ENCODE data around the gene POLN.
A peak's percentile ranks its signal among the peaks of the same experiment; 100 is the strongest.

Gene POLN

DNA sequence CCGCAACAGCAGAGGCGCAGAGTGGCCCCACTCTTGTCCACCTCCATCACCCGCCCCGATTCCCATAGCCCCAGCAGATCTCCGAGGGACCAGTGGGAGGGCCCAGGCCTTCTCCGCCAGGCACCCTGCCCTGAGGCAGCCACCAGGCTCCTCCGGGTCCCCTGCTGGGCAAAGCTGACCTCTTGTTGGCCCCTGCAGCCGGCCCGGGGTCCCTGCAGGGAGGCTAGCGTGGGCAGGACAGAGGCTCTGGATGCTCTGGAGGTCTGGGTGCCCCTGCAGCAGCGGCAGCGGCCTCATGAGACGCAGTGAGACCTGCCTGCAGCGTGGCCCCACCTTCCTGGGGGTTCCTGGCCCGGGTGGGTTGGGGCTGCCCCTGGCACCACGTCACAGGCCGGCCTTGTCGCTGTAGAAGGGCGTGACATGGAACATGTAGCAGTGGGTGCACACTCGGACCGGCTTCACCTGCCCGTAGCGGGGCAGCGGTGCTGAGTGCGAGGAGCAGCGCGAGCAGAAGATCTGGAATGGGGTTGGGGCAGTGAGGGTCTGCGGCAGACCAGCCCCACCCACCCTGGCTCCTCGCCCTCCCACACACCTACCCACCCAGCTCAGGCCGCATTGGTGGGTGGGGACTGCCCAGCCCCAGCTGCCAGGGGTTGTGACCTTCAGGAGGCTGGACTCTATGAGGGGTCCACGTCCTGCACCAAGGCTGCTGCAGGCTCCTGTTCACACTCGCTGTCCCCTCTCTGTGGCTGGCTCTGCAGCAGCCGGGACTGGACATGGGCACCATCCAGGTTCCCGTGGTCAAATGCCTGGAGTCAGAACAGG is 28.6 kb upstream of the POLN start:
- no peak overlapping the region for H3K27ac Mint-ChIP-seq

DNA sequence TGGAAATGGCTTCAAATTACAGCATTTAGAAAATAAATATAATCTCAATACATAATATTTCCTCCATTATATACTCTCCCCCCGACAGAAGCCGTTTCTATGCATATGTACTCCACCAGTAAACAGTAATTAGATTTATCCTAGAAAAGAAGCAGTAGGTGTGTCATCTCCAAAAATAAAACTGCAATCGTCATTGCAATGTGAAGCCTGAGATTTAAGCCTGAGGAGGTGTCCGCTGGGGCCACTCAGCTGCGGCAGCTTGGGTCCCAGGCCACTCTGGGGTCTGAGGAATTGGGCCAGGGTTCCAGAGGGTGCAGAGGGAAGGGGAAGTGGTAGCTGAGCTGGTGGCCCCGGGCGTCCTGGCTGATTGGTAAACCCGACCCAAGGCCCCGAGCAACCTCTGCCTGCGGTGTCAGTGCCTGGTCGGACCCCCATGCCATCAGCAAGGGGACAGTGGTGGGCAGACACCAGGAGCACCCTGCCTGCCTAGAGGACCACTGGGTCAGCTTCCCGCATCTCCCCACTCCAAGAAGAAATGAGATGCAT is 27.8 kb upstream of the POLN start:
- H3K27ac Mint-ChIP-seq: no peak overlapping the region
- H3K4me3 Mint-ChIP-seq: no peak overlapping the region

More for the DNA sequence above, 28.6 kb upstream of the POLN start:
- Mint-ChIP-seq H3K36me3 (no peaks in the 10 kb centered on the region), H3K27me3 (no peaks in the 10 kb centered on the region), H3K4me1 (peaks cover 2% of the 10 kb centered on the region), H3K9me3 (no peaks in the 10 kb centered on the region), H3K4me3 (no peak overlapping the region)
- no peak for DNase-seq
- CTCF ChIA-PET: no interaction called here

DNA sequence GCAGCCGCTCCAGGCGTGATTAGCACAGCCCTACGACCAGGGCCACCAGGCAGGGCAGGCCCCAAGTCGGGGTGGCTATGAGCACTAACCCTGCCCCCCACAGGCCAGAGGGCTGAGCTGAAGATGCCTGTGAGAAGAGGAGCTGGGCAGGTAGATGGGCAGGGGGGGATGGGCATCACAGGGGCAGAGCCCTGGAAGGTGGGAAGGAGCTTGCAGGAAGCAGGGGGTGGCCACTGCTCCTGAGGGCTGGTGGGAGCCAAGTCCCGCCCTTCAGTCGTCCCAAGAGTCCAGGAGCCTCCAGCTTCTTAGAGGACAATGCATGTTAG is 27.2 kb upstream of the POLN start:
- CTCF ChIA-PET: no interaction called here
- Mint-ChIP-seq H3K4me1 (peaks cover 2% of the 10 kb centered on the region), H3K27ac (no peak overlapping the region), H3K4me3 (no peak overlapping the region), H3K27me3 (no peaks in the 10 kb centered on the region), H3K36me3 (no peaks in the 10 kb centered on the region), H3K9me3 (no peaks in the 10 kb centered on the region)
- no peak for DNase-seq

More for the DNA sequence above, 27.8 kb upstream of the POLN start:
- CTCF ChIA-PET: no interaction called here
- H3K36me3 Mint-ChIP-seq: no peaks in the 10 kb centered on the region
- H3K4me1 Mint-ChIP-seq: peaks cover 2% of the 10 kb centered on the region
- DNase-seq: no peak
- no peaks in the 10 kb centered on the region for H3K27me3 Mint-ChIP-seq
- no peaks in the 10 kb centered on the region for H3K9me3 Mint-ChIP-seq

DNA sequence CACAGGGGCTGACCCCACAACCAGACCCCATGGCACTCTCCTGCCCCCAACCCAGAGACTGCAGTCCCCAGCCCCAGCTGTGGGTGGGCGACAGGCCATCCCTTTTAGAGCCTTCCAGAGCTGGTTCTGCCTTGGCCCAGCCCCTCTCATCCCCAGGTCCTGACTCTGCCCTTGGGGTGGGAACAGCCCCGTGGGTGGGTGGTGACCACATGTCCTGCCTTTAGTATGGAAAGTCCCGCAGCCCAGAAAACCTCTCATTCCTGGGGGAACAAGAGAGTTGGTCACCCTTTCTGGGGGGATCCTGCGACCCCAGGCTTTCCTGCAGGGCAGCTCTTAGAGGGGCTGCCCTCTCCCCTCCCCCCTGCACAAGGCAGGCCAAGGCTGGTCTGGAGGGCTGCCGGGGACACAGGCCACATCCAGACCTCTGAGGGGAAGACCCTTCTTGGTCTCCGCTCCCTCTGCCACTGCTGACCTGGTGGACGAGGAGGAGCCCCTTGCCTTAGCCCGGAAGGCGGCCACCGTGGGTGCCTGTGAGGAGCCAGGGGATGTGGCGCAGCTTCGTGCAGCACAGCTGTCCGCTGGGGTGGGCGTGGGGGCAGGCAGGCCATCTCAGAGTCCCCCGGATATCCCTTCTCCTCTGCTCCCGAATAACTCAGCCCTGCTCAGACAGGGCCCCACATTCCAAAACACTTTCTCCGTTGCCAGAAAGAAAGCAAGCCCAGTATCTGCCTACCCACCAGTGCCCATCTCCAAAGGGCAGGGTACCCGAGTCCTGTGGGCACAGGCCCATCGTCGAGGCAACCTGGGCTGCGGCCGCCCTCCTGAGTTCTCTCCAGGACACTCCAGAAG is 26.7 kb upstream of the POLN start:
- no peak for DNase-seq
- Mint-ChIP-seq H3K4me3 (no peak overlapping the region), H3K9me3 (no peaks in the 10 kb centered on the region), H3K4me1 (peaks cover 2% of the 10 kb centered on the region), H3K27ac (no peak overlapping the region), H3K36me3 (no peaks in the 10 kb centered on the region), H3K27me3 (no peaks in the 10 kb centered on the region)
- CTCF ChIA-PET: no interaction called here

DNA sequence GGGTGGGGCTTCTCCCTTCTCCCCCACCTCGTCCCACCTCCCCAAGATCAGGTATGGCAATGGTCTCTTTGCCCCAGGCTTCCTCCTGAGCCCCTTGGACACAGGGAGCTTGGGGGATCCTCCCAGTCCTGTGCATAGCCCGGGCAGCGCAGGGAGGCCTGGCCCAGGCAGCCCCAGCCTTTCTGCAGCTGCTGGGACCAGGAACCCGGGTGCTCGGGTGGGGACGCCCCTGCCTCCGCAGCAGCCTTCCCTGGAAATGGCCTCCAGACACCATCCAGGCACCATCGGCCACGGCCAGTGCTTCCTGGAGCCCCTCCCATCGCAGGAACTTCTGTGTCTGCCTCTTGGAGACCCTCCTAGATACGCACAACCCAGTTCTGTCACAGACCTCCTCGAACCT is 25.9 kb upstream of the POLN start:
- H3K4me3 Mint-ChIP-seq: no peak overlapping the region
- H3K27ac Mint-ChIP-seq: no peak overlapping the region
- CTCF ChIA-PET: no interaction called here

DNA sequence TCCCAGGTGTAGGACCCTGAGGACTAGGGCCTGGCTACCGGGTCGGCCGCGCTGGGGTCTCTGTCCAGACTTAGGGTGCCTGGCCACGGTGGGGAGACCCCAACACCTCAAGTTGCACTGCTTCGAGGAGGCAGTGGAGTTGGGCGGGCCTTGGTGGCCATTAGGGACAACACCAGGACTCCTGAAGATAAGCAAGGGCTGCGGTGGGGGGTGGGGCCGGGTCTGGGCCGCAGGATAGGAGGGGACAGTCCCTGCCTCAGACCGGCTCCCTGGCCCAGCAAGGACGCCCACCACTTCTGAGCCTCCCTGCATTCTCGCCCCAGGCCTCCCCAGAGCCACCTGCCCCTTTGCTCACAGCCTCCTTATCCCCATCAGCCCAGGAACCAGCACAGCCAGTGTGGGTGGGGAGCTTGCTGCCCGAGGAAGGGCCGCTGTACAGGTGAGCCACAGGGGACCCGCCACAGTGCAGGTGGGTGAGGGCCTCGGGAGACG is 25.4 kb upstream of the POLN start:
- CTCF ChIA-PET: no interaction called here
- H3K9me3 Mint-ChIP-seq: no peaks in the 10 kb centered on the region
- no peaks in the 10 kb centered on the region for H3K27me3 Mint-ChIP-seq
- H3K27ac Mint-ChIP-seq: no peak overlapping the region
- H3K36me3 Mint-ChIP-seq: no peaks in the 10 kb centered on the region
- H3K4me3 Mint-ChIP-seq: no peak overlapping the region
- peaks cover 5% of the 10 kb centered on the region for H3K4me1 Mint-ChIP-seq
- DNase-seq: no peak

More for the DNA sequence above, 25.9 kb upstream of the POLN start:
- Mint-ChIP-seq H3K9me3 (no peaks in the 10 kb centered on the region), H3K4me1 (peaks cover 7% of the 10 kb centered on the region), H3K27me3 (no peaks in the 10 kb centered on the region), H3K36me3 (no peaks in the 10 kb centered on the region)
- DNase-seq: no peak

DNA sequence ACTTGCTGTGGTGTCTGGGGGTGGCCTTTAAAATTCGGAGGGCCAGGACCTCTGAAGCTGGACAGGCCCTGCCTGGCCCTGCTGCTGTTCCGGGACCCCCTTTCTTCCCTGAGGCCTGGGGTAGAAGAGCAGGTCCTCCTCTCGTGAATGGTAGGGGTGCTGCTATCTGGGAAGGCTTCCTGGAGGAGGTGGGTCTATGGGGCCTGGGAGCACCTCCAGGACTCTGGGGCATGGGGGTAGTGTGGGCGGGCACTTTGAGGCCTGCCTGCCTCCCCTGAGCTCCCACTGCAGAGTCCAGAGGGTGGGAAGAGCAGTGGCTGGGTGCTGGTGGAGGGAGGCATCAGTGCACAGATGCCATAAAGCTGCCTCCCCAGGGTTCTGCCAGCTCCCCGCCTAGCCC is 24.9 kb upstream of the POLN start:
- no peak for DNase-seq
- Mint-ChIP-seq H3K4me3 (no peak overlapping the region), H3K27me3 (no peaks in the 10 kb centered on the region), H3K27ac (no peak overlapping the region), H3K36me3 (no peaks in the 10 kb centered on the region), H3K4me1 (peaks cover 5% of the 10 kb centered on the region), H3K9me3 (no peaks in the 10 kb centered on the region)
- CTCF ChIA-PET: interaction anchor here (0.7 kb wide), 1 partner anchor 46 kb away, joined by 3 read pairs; no protein-coding TSS in a partner anchor

DNA sequence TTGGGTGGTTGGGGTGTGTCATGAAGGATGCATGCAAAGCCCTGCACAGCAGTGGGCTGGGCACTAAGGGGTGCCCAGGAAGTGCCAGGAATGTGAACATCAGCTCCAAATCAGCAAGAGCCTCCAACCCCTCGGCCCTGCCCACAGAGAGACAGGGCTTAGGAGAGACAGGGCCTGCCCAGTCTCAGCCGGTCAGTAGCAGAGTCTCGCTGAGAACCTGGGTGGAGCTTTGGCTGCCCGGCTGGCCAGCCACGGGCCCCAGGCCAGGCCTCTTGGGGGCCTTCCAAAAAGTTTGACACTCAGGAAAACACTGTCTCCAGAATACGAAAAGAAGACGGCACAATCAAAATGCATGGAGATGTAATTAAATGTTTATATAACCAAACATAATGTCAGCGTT is 24.3 kb upstream of the POLN start:
- H3K27me3 Mint-ChIP-seq: no peaks in the 10 kb centered on the region
- CTCF ChIA-PET: no interaction called here
- peaks cover 5% of the 10 kb centered on the region for H3K4me1 Mint-ChIP-seq
- no peaks in the 10 kb centered on the region for H3K9me3 Mint-ChIP-seq
- no peak overlapping the region for H3K4me3 Mint-ChIP-seq
- no peak for DNase-seq
- no peaks in the 10 kb centered on the region for H3K36me3 Mint-ChIP-seq
- no peak overlapping the region for H3K27ac Mint-ChIP-seq

DNA sequence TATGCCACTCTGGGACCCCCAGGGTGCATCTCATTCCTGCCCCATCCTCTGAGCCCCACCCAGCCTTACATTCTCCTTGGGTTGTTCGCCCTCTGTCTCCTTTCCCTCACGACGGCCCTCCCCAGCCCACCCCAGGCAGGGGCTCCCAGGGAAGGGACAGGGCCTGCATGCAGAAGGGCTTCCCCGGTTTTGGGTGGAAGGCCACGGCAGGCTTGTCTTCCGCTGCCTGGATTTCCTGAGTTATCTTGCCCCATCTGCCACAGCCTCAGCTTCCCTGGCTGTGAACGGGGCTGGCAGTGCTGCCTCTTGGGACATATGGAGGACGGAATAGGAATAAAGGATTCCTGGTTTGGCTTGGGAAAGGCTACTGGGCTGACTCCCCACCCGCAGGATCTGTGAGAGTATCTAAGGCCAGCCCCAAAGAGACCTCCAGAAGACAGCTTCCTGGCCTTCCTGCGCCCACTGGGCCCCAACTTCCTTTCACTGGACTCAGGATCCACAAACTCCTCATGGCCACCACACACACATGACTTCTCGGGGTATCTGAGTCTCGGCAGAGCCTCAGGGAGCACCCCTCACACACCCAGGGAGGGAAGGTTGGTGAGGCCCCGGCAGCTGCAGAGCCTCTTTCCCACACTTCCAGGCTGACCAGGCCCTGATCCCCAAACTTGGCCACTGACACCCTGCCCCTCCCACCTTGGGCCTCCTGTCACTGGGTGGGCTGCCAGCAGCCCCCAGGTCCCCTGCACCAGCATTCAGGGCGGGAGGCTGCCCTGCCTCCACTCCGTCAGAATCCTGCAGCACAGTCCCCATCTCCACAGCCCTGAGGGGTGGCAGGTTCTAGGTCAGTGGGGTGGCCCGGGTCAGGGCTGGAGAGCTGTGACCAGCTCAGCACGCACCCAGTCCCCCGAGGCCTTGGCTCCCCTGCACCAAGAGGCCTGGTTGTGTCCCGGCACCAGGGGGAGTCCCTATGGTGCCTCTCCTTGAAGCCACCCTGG is 23.5 kb upstream of the POLN start:
- H3K4me1 Mint-ChIP-seq: peaks cover 5% of the 10 kb centered on the region
- H3K27me3 Mint-ChIP-seq: no peaks in the 10 kb centered on the region
- no peaks in the 10 kb centered on the region for H3K9me3 Mint-ChIP-seq
- no peak for DNase-seq
- CTCF ChIA-PET: interaction anchor here (0.8 kb wide), 1 partner anchor 17 kb away, joined by 3 read pairs; no protein-coding TSS in a partner anchor
- H3K36me3 Mint-ChIP-seq: no peaks in the 10 kb centered on the region
- no peak overlapping the region for H3K27ac Mint-ChIP-seq
- H3K4me3 Mint-ChIP-seq: no peak overlapping the region

DNA sequence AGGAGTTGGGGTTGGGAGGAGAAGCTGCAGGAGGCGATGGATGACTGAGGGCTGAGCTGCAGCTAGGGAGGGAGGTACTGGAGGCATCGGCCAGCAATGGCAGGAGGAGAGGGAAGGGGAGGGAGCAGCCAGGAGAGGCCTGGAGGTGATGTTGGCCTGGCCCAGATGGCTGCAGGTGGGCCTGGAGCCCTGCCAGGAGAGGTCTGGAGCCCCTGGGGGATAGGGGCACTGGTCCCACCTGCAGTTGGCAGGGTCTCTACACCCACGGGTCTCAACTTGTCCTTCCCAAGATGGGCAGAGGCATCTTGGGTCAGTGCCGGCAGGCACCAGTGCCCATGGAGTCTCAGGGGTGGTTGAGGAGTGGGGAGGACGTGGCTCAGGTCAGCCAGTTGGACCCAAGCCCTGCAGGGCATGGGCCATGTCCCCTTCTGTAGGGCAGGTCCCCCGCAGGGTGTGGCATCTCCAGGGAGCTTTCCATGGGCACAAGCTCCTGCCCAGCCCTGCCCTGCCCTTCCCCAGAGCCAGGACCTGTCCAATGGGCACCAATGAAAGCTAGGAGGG is 22.6 kb upstream of the POLN start:
- no peaks in the 10 kb centered on the region for H3K27me3 Mint-ChIP-seq
- no peak overlapping the region for H3K27ac Mint-ChIP-seq
- no peak overlapping the region for H3K4me3 Mint-ChIP-seq
- no peaks in the 10 kb centered on the region for H3K9me3 Mint-ChIP-seq
- H3K36me3 Mint-ChIP-seq: no peaks in the 10 kb centered on the region
- DNase-seq: no peak
- CTCF ChIA-PET: no interaction called here
- peaks cover 5% of the 10 kb centered on the region for H3K4me1 Mint-ChIP-seq

DNA sequence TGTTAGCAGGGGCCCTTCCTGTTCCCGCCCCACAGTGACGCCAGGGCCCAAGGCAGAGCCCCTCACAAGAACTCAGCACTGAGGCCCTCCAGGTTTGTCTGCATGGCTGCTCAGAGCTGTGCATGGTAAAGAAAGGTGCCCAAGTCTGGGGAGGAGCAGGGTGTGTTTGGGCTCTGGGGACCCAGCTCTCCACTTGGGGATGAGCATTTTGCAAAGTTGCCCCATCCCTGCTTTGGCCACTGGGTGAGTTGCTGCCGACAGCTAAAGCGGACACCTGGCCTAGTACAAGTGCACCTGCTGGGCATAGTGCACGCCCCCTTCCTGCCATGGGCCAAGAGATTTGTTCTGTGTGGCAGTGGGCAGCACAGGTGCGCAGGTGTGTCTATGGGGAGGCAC is 22.0 kb upstream of the POLN start:
- peaks cover 5% of the 10 kb centered on the region for H3K4me1 Mint-ChIP-seq
- no peaks in the 10 kb centered on the region for H3K9me3 Mint-ChIP-seq
- H3K4me3 Mint-ChIP-seq: peak overlapping the region; percentile 72
- H3K27me3 Mint-ChIP-seq: no peaks in the 10 kb centered on the region
- H3K36me3 Mint-ChIP-seq: no peaks in the 10 kb centered on the region
- CTCF ChIA-PET: no interaction called here
- H3K27ac Mint-ChIP-seq: peak overlapping the region; percentile 45
- no peak for DNase-seq

DNA sequence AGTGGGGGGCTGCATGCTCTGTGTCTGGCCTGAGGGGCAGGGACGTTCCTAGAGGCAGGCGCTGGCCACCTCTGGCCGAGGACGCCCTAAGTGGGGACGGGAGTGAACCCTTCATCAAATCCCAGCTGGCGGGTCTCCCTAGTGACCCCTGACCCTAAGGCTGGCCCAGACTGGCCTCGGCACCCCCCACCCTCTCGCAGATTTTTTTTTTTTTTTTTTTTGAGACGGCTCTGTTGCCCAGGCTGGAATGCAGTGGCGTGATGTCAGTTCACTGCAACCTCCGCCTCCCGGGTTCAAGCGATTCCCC is 21.0 kb upstream of the POLN start:
- Mint-ChIP-seq H3K27me3 (no peaks in the 10 kb centered on the region), H3K27ac (peak overlapping the region; percentile 90), H3K9me3 (no peaks in the 10 kb centered on the region), H3K4me3 (peak overlapping the region; percentile 72), H3K4me1 (peaks cover 5% of the 10 kb centered on the region), H3K36me3 (no peaks in the 10 kb centered on the region)
- DNase-seq: no peak
- CTCF ChIA-PET: interaction anchor here (1.1 kb wide), 1 partner anchor 19 kb away, joined by 3 read pairs; no protein-coding TSS in a partner anchor

DNA sequence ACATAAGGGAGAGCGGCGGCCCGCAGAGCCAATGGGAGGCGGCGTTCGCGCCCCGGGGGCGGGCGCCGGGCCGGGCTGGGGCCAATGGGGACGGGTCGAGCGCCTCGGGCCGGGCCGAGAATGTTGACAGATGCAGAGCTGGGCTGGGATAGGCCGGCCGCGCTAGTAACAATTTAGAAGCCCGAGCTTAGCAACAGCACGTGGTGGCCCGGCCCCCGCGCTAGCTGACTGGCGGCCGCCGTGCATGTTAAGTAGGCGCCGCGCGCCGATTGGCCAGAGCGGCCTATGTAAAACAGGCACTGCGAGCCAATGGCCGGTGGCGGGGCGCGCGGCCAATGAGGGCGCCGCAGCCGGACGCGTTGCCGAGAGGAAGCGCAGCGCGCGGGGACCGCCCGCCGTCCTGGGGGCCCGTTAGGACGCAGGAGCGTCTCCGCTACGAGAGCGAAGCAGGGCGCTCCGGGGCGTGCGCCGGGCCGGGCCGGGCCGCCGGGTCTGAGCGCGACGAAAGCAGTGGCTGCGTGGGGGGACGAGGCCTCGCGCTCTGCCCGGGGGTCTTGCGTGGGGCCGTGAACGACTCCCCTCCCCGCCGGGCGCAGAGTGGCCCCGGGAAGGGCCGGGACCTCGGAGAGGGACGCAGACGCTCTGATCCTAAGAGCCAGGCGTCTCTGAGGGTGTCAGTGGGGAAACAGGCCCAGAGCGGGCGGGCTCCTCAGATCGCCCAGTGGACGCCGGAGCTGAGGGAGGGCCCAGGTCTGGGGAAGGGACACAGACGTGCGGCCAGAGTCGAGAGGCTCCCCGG is 20.4 kb upstream of the POLN start:
- Mint-ChIP-seq H3K36me3 (no peaks in the 10 kb centered on the region), H3K27ac (peak overlapping the region; percentile 90), H3K4me3 (peak overlapping the region; percentile 72), H3K4me1 (peaks cover 5% of the 10 kb centered on the region), H3K27me3 (no peaks in the 10 kb centered on the region), H3K9me3 (no peaks in the 10 kb centered on the region)
- DNase-seq: peak; percentile 99
- CTCF ChIA-PET: interaction anchor here (1.0 to 1.1 kb wide), 2 partner anchors 19 to 42 kb away, joined by 3 read pairs; no protein-coding TSS in a partner anchor

All from activated naive CD4-positive, alpha-beta T cell treated with anti-CD3 and anti-CD28 coated beads, Interleukin-2, amount 10 ng/mL, durations not matched to agents 7 days and 5 days (primary cell).